Activated CD8-positive, alpha-beta memory T cell treated with anti-CD3 and anti-CD28 coated beads for 1 hour (primary cell): ENCODE data around the gene NUDT14.
A peak's percentile ranks its signal among the peaks of the same experiment; 100 is the strongest.

Experiments
- DNase-seq, 2 donors: peaks; one replicate each; pipeline ENCODE4 v3.0.0-alpha.2; 2020; ENCODE audit warnings: low read depth in 1 of 2; ENCODE audit errors: extremely low read depth in 1 of 2

Gene NUDT14

DNA sequence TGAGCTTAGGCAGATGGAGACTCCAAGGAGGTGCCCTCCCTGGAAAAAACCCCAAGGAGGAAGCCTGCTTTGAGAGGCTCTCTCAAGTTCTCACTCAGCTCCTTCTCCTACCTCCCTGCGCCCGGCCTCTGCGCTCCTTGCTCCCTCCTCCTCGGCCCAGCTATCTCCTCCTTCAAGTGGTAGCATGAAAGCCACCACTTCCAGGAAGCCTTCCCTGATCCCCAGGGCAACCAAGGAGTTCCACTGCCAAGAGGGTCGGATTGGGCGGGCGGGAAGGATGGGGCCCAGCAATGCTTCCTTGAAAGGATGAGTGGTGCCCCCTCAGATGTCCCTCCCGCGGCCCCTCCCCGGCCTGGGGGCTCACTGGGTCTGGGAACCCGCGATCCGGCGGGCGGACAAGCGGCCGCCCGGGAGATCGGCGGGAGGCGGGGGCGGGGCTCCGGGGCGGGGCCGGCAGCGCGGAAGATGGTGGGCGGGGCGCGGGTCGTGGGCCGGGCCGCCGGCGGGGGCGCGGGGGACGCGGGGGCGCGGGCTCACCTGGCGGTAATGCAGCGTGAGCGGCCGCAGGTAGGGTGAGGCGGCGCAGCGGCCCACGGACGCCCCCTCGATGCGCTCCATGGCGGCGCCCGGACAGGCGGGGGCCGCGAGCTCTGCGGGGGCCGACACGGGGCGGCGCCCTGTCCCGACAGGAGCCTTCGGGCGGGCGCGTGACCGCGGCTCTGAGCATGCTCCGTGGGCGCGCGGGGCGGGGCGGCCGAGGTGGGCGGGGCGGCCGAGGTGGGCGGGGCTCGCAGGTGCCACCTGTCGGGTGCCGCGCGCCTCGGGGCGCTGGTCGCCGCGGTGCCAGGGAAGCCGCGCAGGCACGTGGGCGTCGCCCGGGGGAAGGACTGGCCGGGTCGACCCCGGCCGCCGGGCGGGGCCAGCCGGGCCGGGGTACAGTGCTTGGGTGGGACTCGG is at the start of gene NUDT14:
Gene NUDT14, minus strand, starts transcription at position 721 of the 957 bp plus-strand sequence. Its CDS starts 103 bp downstream, at position 618.
- DNase-seq, result peak; percentile 59 to 81

DNA sequence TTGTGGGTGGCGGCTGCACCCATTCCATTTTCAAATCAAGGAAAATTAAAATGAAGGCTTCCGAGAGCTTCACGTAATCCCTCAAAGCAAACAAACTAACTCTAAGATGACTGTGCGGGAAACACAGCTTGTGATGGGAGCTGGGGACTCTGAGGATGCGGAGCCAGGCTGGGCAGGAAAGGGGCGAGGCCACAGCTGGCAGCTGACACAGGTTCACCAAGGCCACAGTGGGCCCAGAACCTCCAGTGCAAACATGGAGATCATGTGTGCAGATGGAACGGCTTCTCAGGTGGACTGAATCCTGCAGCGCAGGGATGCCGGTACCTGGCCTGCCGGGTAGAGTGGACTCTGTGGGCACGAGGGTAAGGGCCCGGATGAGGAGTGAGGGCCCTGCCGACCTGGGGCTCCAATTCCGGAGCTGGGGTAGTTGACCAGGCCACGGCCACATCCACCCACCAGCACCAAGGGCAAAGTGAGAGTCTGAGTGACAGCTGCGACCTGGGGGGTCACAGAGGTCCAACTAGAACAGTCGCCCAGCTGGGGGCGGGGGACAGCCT is 48.1 kb upstream of the NUDT14 start:
- no peak for DNase-seq

DNA sequence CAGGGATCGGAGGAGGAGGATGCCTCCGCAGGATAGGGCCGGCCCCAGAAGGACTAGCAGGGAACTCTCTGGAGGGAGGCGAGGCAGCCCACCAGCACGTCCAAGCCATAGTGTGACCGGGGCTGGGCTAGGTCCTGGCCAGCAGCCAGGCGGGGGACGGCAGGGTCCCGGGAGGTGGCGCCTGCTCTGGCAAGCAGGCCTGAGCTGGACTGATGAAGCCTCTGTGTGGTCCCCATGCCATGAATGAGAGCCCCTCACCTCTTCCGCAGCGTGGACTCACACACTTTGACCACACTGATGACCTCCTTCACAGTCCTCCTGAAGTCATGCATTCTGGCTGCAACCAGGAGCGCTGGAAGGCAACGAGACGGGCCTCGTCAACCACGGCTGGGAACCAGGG is 47.5 kb upstream of the NUDT14 start:
- DNase-seq, result no peak

DNA sequence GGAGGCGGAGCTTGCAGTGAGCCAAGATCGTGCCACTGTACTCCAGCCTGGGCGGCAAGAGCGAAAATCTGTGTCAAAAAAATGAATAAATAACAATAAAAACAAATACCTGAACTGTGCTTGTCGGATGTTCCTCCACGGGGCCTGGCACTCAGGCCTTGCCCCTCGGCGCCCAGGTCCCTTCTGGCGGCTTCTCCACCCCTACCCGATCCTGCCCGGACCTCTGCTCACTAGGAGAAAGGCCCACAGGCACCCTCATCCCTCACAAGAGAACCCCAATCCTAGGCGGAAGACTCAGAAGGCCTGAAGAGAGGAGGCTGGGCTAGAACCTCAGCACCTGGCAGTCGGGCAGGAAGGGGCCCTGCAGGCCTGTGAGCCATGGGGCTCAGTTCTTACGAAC is 46.2 kb upstream of the NUDT14 start:
- DNase-seq, result no peak

DNA sequence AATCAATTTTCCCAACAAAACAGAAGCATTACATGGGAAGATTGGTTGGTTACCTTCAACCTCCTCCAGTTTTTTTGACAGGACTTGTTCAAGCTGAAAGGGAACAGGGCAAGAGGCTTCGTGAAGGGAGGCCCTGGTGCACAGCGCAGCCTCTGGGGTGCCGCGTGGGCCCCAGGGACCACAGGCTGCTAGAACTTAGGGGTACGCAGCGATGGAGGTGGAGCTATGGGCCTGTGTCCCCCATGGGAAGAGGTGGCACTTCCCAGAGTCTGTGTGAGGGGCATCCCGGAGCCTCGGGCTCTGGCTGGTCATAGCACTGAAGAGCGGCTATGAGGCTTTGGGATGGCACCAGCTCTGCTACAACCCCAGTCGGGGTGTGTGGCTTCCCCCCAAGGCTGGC is 45.1 kb upstream of the NUDT14 start:
- no peak for DNase-seq

DNA sequence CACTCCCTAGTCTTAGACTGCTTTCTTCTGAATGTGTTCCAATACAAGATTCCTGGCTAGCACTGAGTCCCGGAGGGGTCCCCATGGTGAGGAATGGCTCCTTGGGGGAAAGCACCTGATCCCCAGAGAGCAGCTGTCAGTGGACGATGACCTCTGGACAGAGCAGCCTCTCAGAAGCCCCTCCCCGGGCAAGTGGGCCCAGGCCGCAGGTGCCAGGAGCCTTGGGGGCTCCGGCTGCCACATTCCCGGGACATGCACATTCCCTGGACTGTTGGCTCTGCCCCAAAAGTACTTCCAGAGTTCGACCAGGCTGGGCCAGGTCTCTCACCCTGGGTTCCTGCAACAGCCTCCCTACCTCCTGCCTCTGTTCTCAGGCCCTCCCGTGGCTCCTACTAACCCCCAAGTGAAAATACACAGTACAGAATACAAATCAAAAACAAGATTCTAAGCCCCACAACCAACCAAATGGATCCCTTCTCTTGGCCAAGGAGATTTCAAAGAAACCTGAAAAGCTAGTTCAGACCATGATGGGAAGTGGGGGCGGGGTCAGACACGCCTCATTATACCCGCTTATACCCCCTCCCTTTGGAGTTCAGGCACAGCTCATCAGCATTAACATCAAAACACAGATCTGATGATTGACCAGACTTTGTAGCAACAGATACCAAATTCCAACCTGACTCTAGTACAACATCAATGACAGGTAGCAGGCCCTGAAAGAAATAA is 43.9 kb upstream of the NUDT14 start:
- no peak for DNase-seq

DNA sequence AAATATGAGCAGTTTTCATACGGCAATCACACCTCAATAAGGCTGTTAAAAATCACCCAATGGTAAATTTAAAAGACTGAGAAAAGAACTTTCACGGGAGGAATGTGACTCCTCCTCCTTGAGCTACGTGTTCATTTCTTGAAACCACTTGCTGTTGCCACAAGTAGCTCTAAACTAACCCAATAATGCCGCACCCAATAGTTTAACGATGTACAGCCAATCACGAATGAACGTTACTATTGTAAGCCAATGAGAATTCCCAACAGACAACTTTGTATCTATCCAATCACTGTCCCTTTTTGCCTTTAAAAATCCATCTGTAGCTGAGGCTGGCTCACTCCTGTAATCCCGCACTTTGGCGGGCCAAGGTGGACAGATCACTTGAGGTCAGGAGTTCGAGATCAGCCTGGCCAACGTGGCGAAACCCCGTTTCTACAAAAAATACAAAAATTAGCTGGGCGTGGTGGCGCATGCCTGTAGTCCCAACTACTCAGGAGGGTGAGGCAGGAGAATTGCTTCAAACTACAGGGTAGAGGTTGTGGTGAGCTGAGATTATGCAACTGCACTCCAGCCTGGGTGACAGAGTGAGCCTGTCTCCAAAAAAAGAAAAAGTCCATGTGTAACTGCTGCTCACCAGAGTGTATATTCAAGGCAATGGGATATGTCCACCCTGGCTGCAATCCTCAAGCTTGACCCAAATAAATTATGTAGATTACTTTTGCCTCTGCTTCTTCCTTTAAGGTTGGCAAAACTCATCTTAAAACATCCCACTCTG is 42.8 kb upstream of the NUDT14 start:
- no peak for DNase-seq

DNA sequence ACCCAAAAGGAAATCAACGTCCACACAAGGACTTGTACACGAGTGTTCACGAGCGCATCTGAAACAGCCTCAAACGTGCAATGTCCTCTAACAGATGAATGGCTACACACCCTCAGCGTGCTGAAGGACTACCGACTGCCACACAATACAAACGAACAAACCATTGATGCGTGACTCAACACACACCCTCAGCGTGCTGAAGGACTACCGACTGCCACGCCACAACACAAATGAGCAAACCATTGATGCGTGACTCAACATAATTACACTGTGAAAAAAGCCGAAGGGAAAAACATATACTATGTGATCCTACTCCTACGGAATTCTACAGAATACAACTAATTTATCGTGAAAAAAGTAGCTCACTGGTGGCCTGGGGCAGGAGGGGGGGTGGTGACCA is 42.1 kb upstream of the NUDT14 start:
- DNase-seq, result no peak

DNA sequence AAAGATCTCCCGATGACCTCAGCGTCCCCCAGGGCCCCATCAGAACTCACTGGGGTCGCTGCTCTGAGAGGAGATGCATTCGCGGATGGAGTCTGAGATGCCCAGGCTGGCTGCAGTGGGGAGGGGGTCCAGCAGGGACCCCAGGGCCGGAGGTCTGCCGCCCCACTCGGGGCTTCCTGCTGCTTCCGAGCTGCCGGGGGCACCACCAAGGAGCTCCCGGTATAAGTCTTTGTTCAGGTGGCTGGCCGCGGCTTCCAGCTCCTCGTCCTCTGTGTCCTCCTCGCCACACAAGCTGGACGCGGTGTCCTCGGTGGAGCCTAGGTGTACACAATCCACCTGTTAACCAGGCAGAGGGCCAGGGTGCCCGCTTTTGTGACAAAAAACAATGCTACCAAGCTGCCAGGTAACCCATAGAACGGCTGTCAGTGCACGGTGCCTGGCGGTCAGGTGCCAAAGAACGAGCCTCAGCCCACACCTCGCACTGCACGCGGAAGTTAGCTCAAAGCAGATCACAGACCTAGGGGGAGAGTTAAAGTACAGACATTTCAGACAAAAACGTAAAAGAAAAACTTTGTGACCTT is 40.6 kb upstream of the NUDT14 start:
- DNase-seq, result no peak

DNA sequence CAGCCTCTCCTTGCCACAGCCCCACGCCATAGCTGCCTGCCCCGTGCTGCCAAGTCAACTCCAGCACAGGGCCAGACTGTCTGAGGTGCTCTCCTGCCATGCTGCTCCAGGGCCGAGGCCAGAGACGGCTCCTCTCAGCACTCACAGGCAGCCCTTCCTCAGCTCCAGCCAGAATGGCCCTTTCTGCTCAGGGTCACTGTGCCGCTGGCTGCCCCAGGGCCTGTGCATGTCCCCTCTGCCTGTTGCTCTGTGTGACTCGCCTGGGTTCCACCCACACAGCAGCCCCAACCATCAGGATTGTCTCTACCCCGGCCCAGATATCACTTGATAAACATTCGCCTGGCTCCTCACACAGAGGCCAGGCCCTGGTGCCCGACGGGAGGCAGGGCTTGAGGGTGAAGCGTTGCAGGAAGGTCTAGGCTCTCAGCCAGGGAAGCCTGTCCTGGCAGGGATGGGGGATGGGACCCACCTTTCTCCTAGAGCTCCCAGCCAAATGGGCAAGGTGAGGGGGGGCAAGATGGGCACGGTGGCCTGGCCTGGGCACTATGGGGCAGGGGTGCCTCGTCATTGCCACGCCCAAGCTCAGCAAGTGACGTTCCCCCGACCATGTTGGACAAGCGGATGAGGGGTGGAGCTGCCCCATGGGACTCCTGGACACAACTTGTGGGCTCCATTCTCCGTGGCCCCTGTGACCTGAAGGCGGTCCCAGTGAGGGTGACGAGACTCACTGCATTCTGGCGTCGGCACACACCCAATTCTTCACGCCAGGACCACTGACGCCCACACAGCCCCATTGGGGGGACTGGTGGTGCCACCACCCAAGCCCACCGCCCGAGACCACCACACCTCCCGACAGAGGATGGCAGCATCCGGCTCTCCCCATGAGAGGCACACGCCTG is 39.8 kb upstream of the NUDT14 start:
- no peak for DNase-seq

DNA sequence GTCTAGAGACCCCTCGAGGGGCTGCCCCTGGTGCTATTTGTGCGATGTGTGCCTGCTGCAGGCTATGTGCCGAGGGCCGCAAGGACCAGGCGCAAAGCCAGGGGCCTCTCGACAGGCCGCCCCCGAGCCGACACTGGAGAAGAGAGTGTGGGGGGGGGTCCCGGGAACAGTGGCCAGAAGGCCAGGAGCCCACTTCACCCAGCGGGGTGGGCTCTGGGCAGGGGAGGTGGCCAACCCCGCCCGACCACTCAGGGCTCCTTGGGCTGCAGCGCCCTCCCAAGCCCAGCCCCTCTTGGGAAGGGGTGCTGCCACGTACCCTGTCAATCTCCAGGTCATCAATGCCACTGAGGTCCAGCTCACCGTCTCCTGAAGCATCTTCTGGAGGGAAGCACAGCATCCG is 38.6 kb upstream of the NUDT14 start:
- no peak for DNase-seq

DNA sequence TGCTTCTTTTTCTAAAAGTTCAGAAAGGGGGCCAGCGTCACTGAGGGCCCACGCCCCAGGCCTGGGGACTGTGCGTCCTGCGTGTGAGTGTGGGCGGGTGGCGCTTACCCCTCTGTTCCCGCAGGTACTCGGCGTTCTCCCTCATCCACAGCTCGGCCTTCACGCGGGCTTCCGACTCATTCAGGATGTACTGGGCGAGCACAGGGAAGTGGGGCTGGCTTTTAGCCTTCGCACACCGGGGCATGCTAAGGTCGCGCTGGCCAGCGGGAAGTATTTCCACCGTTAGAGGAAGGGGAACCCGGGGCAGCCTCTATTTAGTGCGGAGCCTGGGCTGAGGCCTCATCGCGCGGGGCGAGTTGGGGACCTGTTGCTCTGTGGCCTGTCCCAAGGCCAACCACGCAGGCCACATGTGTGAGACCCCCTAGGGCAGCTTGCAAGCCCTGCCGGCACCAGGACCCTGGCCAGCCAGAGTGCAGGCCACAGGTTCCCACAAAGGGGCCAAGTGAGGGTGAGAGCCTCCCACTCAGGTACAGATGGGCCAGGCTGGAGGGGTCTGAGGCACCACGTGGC is 38.0 kb upstream of the NUDT14 start:
- no peak for DNase-seq

DNA sequence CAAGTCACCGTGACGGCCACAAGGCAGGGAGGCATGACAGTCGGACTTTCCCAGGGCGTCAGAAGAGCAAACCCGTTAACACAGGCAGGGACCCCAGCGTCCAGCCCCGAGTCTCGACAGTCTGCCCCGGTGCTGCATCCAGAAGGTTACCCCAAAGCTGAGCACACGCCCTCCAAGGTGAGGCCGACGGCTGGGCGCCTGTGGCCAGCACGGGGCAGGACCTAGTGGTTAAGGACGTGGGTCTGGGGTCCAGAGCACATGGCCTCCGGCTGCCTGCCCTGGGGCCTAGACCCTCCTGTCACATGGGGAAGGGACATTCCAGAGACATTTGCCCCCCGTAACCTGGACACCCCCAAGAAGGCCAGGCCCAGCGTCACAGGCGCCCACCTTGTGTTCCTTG is 37.5 kb upstream of the NUDT14 start:
- DNase-seq, result no peak

DNA sequence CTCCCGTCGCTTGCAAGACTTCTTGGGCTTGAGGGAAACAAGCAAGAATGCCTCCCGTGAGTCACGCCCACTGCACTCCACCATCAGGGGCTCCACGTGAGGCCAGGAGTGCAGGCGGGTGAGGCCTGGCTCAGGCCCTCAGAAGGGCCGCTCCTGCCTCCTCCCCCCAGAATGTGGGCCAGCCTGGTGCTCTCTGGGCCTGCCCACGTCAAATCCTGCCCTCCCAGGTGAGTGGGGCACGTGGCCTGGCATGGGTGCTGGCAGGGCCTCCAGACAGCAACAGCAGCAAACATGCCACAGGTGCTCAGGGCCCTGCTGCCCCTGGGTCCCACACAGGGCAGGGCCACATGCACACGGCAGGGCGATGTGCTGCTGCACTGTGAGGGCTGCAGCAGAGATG is 36.7 kb upstream of the NUDT14 start:
- no peak for DNase-seq

DNA sequence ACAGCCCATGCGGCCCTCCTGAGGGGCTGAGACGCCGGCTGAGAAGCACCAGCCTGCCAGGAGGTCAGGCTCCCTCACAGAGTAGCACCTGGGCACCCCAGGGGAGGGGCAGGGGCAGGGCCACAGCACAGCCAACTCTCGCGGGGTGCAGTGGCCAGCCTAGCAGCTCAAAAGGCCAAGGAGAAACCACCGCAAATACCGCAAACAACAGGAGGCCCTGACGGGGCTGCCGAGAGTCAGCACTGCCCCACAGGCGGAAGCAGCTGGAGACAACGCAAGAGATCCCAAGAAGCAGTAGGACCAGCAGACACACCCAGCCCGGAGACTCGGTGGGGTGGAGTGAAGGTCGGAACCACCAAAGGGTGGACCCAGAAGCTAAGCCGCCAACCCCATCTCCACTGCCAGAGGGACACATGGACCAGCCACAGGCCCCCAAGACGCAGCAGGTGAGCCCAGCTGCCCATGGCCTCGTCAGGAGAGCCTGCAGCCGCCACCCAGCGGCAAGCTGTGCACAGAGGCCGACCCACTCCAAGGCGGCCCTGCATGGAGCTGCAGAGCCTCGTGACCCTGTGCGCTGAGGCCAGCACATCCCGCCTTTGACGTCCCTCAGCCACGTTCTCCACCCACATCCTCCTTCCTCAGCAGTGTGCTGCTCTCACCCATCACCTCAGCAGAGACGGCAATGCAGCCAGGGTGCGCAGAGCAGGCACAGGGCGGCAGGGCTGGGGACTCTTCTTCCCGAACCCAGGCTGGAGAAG is 35.6 kb upstream of the NUDT14 start:
- DNase-seq, result no peak

DNA sequence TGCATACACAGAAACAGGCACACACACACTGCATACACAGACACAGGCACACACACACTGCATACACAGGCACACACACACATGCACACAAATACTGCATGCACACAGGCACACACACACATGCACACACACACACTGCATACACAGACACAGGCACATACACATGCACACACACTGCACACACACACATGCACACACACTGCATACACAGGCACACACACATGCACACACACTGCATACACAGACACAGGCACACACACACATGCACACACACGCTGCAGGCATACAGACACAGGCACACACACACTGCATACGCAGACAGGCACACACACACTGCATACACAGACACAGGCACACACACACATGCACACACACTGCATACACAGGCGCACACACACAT is 34.5 kb upstream of the NUDT14 start:
- no peak for DNase-seq

DNA sequence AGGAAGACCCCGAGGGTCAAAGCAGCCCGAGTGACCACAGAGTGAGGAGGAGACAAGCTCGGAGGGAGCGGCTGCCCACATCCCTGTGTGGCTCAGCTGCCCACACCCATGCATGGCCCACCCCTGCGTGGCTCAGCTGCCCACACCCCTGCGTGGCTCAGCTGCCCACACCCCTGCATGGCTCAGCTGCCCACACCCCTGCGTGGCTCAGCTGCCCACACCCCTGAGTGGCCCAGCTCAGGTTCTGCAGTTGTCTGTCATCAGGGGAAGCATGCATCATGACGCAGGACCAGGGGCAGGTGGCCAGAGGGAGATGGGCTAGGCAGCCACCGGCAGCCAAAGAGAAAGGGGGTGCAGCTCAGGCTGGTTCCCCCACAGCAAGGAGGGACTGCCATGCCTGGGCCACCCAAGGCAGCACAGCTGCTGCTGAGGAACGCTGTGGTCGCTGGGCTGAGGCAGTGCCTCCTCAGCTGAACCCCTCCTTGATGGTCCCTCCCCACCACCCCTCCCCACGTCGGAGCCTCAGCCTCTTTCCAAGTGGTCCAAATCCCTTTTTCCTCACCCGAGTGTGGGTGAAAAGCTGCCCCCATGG is 33.3 kb upstream of the NUDT14 start:
- no peak for DNase-seq

DNA sequence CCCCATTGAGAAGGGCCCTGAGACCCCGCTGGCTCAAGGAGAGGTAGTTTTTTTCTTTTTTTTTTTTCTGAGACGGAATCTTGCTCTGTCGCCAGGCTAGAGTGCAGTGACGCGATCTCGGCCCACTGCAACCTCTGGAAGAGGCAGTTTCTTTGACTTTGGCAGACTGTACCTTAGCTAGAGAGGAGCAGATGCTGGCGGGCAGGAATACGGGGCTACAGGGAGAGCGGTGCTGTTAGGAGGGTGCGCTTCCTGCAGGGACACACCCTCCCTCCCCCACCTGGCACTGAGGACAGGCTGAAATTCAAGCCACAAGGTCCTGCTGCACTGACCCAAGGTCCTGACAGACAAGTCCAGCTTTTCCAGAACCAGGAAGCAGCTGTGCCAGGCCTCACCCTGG is 32.2 kb upstream of the NUDT14 start:
- DNase-seq, result no peak
